H1 (cell line): ENCODE measurements around the gene RTN4RL1. TPM values are rescaled to one million over a fixed set of nuclear protein-coding genes. Genes with fewer than 3 reads are reported as not detected.

ENCODE experiments used
- ATF2 ChIP-seq: IDR thresholded peaks from 2 replicates; pipeline ENCODE4 v1.6.1; 2012; ENCODE audit warnings: low read length, inconsistent platforms
- BRCA1 ChIP-seq: IDR thresholded peaks from 2 replicates; pipeline ENCODE4 v1.6.1; 2012; ENCODE audit warnings: low read depth, low read length, improper control_type of control experiment
- CHD7 ChIP-seq: fragments of 300-600 bp; sonication (generic); IDR thresholded peaks from 2 replicates; pipeline ENCODE4 v1.7.1; 2012; ENCODE audit warnings: low read length, moderate library complexity, mild to moderate bottlenecking, inconsistent platforms; ENCODE audit not compliant: insufficient replicate concordance
- HDAC6 ChIP-seq: IDR thresholded peaks from one replicate; pipeline ENCODE4 v1.7.1; 2012; ENCODE audit warnings: low read depth, mild to moderate bottlenecking, inconsistent platforms, low read length, moderate library complexity
- MAFK ChIP-seq: IDR thresholded peaks from 2 replicates; pipeline ENCODE4 v1.6.1; 2012; ENCODE audit warnings: low read depth, mild to moderate bottlenecking, improper control_type of control experiment, low read length
- POLR2AphosphoS5 ChIP-seq: IDR thresholded peaks from 2 replicates; pipeline ENCODE4 v1.6.1; 2011; ENCODE audit warnings: low read depth, low read length
- TAF1 ChIP-seq: IDR thresholded peaks from 2 replicates; pipeline ENCODE4 v1.6.1; 2011; ENCODE audit warnings: mild to moderate bottlenecking, low read depth, low read length
- polyA plus RNA-seq, 7 experiments: library from polyadenylated mRNA; depleted of rRNA in 3 of 7; stranded (reverse) in 5 of 7; unstranded in 2 of 7; fragments of >200 nt in 5 of 7; fragments of 200-250 nt in 2 of 7; gene quantifications; 1 replicate in 5 of 7; 2 replicates in 1 of 7; 4 replicates in 1 of 7; pipeline versions ENCODE4 v1.2.1 to v1.2.3, GENCODE V29; 2011 to 2013; ENCODE audit warnings: missing spikeins in 2 of 7, mixed read lengths in 2 of 7
- total RNA-seq: library from RNA; stranded (reverse); fragmentation: NEBNext Ultra II Directional; extraction: Animal tissue kit (Norgen Biotek cat#: 25700); gene quantifications from 2 replicates; pipeline ENCODE4 v1.2.1, GENCODE V29; 2021

The RTN4RL1 gene
- total and polyA plus RNA-seq, 2 of the 8 experiments (the other 6 are each of a cell fraction or from before 2014, with no cell fraction given): 0.09 TPM; not detected in 1

GRCh38 chr17:1920948-1921351 is 104.2 kb downstream of the RTN4RL1 start (continued):
- TF ChIP-seq CHD7 (no peak), TAF1 (no peak), BRCA1 (no peak), MAFK (no peak), POLR2AphosphoS5 (no peak), ATF2 (no peak), HDAC6 (no peak)
